DND-41 (cell line): ENCODE measurements around the gene ALG13.

Experiments used
- ATAC-seq: fragments of 200-7000 bp; cut with Tn5 transposase; 3 replicates; pipeline ENCODE4 v1.9.1; 2021; ENCODE audit warnings: low read depth; ENCODE audit not compliant: insufficient read depth
- DNase-seq: peaks from one replicate; pipeline ENCODE4 v3.0.0-alpha.2; 2020
- H2AFZ ChIP-seq: 2 replicates; pipeline ENCODE4 v1.6.0; 2012; ENCODE audit warnings: low read depth, low read length
- H3K27ac ChIP-seq: 2 replicates; pipeline ENCODE4 v1.5.1; 2012; ENCODE audit warnings: low read length, inconsistent platforms
- H3K27me3 ChIP-seq: fragments of 200-600 bp; sonication (generic); 2 replicates; pipeline ENCODE4 v1.6.0; 2012; ENCODE audit warnings: low read length, mild to moderate bottlenecking, inconsistent platforms; ENCODE audit not compliant: insufficient read depth, poor library complexity
- H3K36me3 ChIP-seq: 2 replicates; pipeline ENCODE4 v1.5.1; 2012; ENCODE audit warnings: low read length, inconsistent platforms; ENCODE audit not compliant: insufficient read depth
- H3K4me1 ChIP-seq: 2 replicates; pipeline ENCODE4 v1.5.1; 2012; ENCODE audit warnings: mild to moderate bottlenecking, low read length; ENCODE audit not compliant: insufficient read depth
- H3K4me2 ChIP-seq: 2 replicates; pipeline ENCODE4 v1.6.0; 2012; ENCODE audit warnings: mild to moderate bottlenecking, moderate library complexity, low read length, inconsistent platforms; ENCODE audit not compliant: insufficient read depth
- H3K4me3 ChIP-seq, 2 experiments: fragments of 200-600 bp in 1 of 2; shearing (Covaris generic) in 1 of 2; 2 replicates each; pipeline ENCODE4 v1.5.1; 2012 to 2016; ENCODE audit warnings: inconsistent platforms in 2 of 2, low read length in 2 of 2, mild to moderate bottlenecking in 2 of 2, low read depth in 1 of 2, moderate library complexity in 1 of 2
- H3K79me2 ChIP-seq: 2 replicates; pipeline ENCODE4 v1.6.0; 2012; ENCODE audit warnings: low read length, inconsistent platforms; ENCODE audit not compliant: insufficient read depth
- H3K9ac ChIP-seq: 2 replicates; pipeline ENCODE4 v1.6.0; 2012; ENCODE audit warnings: low read depth, mild to moderate bottlenecking, inconsistent platforms, low read length, moderate library complexity
- H3K9me3 ChIP-seq: 2 replicates; pipeline ENCODE4 v1.5.1; 2012; ENCODE audit warnings: low read length, moderate library complexity, mild to moderate bottlenecking, inconsistent platforms; ENCODE audit not compliant: insufficient read depth, severe bottlenecking
- H4K20me1 ChIP-seq: 2 replicates; pipeline ENCODE4 v1.6.0; 2012; ENCODE audit warnings: low read length; ENCODE audit not compliant: insufficient read depth
- EZH2 ChIP-seq: IDR thresholded peaks from 3 replicates; pipeline ENCODE4 v1.6.1; 2012; ENCODE audit warnings: borderline replicate concordance, low read depth, mild to moderate bottlenecking, moderate library complexity, low read length, inconsistent platforms; ENCODE audit not compliant: severe bottlenecking
- TF ChIP-seq, protein P1 (sequence below): IDR thresholded peaks from 2 replicates; pipeline ENCODE4 v1.5.1; 2012; ENCODE audit warnings: borderline replicate concordance, low read length, moderate library complexity, mild to moderate bottlenecking; ENCODE audit not compliant: poor library complexity, severe bottlenecking; ENCODE audit errors: extremely low read depth

ALG13 gene

DNA sequence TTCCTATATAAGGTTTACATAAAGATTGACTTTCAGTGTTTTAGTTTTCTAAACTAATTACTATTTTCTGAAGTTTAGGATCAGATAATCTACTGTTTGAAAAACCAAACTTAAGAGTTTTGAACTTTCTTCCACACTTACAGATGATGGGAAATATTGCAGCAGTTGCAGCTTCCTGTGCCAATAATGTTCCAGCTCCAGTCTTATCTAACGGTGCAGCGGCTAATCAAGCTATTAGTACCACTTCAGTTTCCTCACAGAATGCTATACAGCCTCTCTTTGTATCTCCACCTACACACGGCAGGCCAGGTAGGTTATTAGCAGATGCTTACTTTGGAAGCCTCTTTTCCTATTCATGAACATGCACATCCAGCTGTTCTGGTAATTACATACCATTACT lies 55.6 kb downstream of the ALG13 start:
- Histone ChIP-seq H3K27ac (no peak overlapping the region), H3K4me2 (no peak overlapping the region), H3K9me3 (no peaks in the 10 kb centered on the region), H3K36me3 (peaks cover 34% of the 10 kb centered on the region; the same call in 1 of the 2 replicates), H3K27me3 (no peaks in the 10 kb centered on the region), H3K4me3 (no peak overlapping the region), H3K79me2 (no peaks in the 10 kb centered on the region), H3K9ac (no peak overlapping the region), H3K4me1 (no peaks in the 10 kb centered on the region), H4K20me1 (no peaks in the 10 kb centered on the region), H2AFZ (no peak overlapping the region)
- ATAC-seq, result no peak
- DNase-seq, result no peak
- TF ChIP-seq EZH2, result no peak
- TF ChIP-seq, protein P1, sequence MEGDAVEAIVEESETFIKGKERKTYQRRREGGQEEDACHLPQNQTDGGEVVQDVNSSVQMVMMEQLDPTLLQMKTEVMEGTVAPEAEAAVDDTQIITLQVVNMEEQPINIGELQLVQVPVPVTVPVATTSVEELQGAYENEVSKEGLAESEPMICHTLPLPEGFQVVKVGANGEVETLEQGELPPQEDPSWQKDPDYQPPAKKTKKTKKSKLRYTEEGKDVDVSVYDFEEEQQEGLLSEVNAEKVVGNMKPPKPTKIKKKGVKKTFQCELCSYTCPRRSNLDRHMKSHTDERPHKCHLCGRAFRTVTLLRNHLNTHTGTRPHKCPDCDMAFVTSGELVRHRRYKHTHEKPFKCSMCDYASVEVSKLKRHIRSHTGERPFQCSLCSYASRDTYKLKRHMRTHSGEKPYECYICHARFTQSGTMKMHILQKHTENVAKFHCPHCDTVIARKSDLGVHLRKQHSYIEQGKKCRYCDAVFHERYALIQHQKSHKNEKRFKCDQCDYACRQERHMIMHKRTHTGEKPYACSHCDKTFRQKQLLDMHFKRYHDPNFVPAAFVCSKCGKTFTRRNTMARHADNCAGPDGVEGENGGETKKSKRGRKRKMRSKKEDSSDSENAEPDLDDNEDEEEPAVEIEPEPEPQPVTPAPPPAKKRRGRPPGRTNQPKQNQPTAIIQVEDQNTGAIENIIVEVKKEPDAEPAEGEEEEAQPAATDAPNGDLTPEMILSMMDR, result no peak

DNA sequence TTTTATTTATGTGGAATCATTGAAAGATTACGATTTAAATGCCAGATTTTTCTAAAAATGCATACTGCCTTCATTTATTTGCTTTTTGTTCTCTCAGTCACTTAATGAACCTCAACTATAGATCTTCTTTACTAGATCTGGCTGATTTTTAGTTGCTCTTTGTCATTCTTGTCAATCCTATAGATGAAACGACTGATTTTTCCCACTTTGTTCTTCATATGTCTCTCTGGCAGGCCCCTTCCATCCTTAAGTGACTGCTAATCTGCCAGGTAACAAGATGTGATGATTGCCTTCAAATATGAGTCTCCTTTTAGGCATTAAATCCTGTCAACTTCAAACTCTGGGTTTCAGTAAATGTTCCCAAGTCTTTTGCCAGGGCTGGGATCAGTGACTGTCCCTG lies 61.0 kb downstream of the ALG13 start:
- H4K20me1 ChIP-seq, result no peaks in the 10 kb centered on the region
- peaks cover 17% of the 10 kb centered on the region for H3K36me3 ChIP-seq
- no peaks in the 10 kb centered on the region for H3K79me2 ChIP-seq
- no peak overlapping the region for H3K9ac ChIP-seq
- H3K4me2 ChIP-seq, result no peak overlapping the region
- ATAC-seq (no peak), DNase-seq (no peak)
- H3K4me1 ChIP-seq, result no peaks in the 10 kb centered on the region
- no peaks in the 10 kb centered on the region for H3K27me3 ChIP-seq
- no peak overlapping the region for H3K4me3 ChIP-seq
- H3K27ac ChIP-seq, result no peak overlapping the region
- no peaks in the 10 kb centered on the region for H3K9me3 ChIP-seq
- H2AFZ ChIP-seq, result no peak overlapping the region
- TF ChIP-seq EZH2, result no peak
- TF ChIP-seq, protein P1, result no peak

DNA sequence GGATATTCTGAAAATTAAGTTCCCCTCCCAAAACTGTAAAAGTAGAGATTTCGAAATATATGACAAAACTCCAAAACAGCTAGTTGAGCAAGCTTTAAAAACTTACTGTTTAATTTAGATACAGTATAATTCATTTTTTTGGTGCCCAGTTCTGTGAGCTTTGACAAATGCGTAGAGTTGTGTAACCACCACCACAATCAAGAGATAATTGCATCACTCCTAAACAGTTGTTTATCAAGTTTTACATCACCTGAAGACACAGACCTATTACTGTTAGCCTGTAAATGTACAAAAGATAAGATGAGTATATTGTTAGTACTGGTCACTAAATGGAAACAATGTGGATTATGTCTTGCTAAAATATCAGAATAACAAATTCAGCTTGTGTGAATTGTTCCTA lies 62.3 kb downstream of the ALG13 start:
- no peak overlapping the region for H3K4me2 ChIP-seq
- no peaks in the 10 kb centered on the region for H3K4me1 ChIP-seq
- H3K27me3 ChIP-seq, result no peaks in the 10 kb centered on the region
- no peaks in the 10 kb centered on the region for H4K20me1 ChIP-seq
- no peaks in the 10 kb centered on the region for H3K9me3 ChIP-seq
- no peak overlapping the region for H2AFZ ChIP-seq
- no peak overlapping the region for H3K9ac ChIP-seq
- no peak for DNase-seq
- peaks cover 17% of the 10 kb centered on the region for H3K36me3 ChIP-seq
- no peak overlapping the region for H3K27ac ChIP-seq
- H3K79me2 ChIP-seq, result no peaks in the 10 kb centered on the region
- no peak for ATAC-seq
- TF ChIP-seq, protein P1, result no peak
- no peak for TF ChIP-seq EZH2
- H3K4me3 ChIP-seq, result no peak overlapping the region

DNA sequence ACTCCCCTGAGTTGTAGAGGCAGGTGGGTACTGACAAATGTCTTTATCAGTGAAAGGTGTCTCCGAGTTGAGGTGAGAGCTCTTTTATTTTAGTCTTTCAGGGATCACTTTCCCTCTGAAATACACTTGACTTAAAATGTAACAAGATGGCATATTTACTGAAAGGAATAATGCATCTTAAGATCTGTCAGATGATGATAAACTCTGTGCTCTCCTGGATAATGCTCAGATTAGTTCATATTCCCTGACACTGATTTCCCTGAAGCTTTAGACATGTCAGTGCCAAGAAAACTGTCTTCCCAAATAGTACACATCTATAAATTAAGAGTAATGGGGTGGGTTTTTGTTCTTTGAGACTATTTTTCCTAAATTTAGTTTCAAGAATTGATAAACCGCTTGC lies 75.5 kb downstream of the ALG13 start:
- Histone ChIP-seq H3K4me2 (no peak overlapping the region), H3K4me3 (no peak overlapping the region), H3K9ac (no peak overlapping the region), H4K20me1 (no peaks in the 10 kb centered on the region), H3K79me2 (no peaks in the 10 kb centered on the region), H3K36me3 (peaks cover 6% of the 10 kb centered on the region; the same call in 1 of the 2 replicates), H3K9me3 (no peaks in the 10 kb centered on the region), H3K4me1 (no peaks in the 10 kb centered on the region), H3K27ac (no peak overlapping the region), H2AFZ (no peak overlapping the region), H3K27me3 (no peaks in the 10 kb centered on the region)
- no peak for ATAC-seq
- TF ChIP-seq EZH2, result no peak
- TF ChIP-seq, protein P1, result no peak
- no peak for DNase-seq
